Esophagus squamous epithelium (tissue), 5 donors: ENCODE results near the gene BTG3. TPM values are rescaled to one million over a fixed set of nuclear protein-coding genes. Genes with fewer than 3 reads are reported as not detected.

Experiments
- DNase-seq: peaks from one replicate; lab custom pipeline; 2025; lab: John Stamatoyannopoulos, UW
- H3K27ac ChIP-seq, 4 donors: fragments of 200-600 bp; sonication (generic); one replicate each; pipeline ENCODE4 v1.5.1; 2016 to 2019; ENCODE audit warnings: mild to moderate bottlenecking in 1 of 4
- H3K27me3 ChIP-seq, 4 donors: fragments of 200-600 bp; sonication (generic); 1 replicate in 3 of 4; 2 replicates in 1 of 4; pipeline versions ENCODE4 v1.5.1 to v1.6.0; 2017 to 2021; ENCODE audit warnings: antibody characterized with exemption in 1 of 4
- H3K36me3 ChIP-seq, 3 donors: fragments of 200-600 bp; sonication (generic); one replicate each; pipeline ENCODE4 v1.5.1; 2016 to 2019
- H3K4me1 ChIP-seq, 3 donors: fragments of 200-600 bp; sonication (generic); one replicate each; pipeline ENCODE4 v1.5.1; 2017 to 2019
- H3K4me3 ChIP-seq, 4 donors: fragments of 200-600 bp; sonication (generic); 1 replicate in 3 of 4; 2 replicates in 1 of 4; pipeline ENCODE4 v1.5.1; 2016 to 2019; ENCODE audit warnings: mild to moderate bottlenecking in 2 of 4, moderate library complexity in 1 of 4
- H3K9me3 ChIP-seq, 3 donors: fragments of 200-600 bp; sonication (generic); one replicate each; pipeline ENCODE4 v1.5.1; 2016 to 2019
- POLR2A ChIP-seq, 4 donors: fragments of 450-650 bp; IDR thresholded peaks; one replicate each; pipeline ENCODE4 v1.6.1; 2017; ENCODE audit warnings: antibody characterized with exemption in 4 of 4, mild to moderate bottlenecking in 4 of 4, moderate library complexity in 3 of 4
- WGBS, 2 donors: methylation state at CpG; one replicate each; pipeline ENCODE4 v1.1.5; 2018; 5-methylcytosine and 5-hydroxymethylcytosine counted together
- intact Hi-C: fragments of 100-400 bp; cut with DNase I; formaldehyde crosslinking; loops from one replicate; pipeline ENCODE4 v1.15.0; 2022
- total RNA-seq, 4 donors: library from RNA; depleted of rRNA; stranded (reverse); fragments of >200 nt; gene quantifications; one replicate each; pipeline ENCODE4 v1.1.0, GENCODE V29; 2016
- TF ChIP-seq, protein P1 (sequence below), 6 experiments: fragments of 450-650 bp in 4 of 6; fragments of 200-600 bp in 2 of 6; sonication (generic) in 2 of 6; IDR thresholded peaks; one replicate each; pipeline ENCODE4 v1.5.1; 2016 to 2019; ENCODE audit warnings: antibody characterized with exemption in 6 of 6, mild to moderate bottlenecking in 4 of 6, moderate library complexity in 4 of 6
- donor health status: DM: yes; HTN: yes; CAD: no.

The BTG3 gene
- total RNA-seq, 4 donors from 2014 or later = 29.5 to 61.4 (median 44.8) TPM

DNA sequence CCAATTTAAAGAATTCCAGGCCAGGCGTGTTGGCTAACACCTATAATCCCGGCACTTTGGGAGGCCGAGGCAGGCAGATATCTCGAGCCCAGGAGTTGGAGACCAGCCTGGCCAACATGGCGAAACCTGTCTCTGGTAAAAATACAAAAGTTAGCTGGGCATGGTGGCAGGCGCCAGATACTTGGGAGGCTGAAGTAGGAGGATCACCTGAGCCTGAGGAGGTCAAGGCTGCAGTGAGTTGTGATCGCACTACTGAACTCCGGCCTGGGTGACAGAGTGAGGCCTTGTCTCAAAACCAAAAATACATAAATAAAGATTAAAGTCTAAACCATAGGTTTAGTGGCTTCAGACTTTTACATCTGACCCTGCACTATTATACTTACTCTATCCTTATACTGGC is 32.4 kb downstream of the BTG3 start:
- TF ChIP-seq, protein P1, sequence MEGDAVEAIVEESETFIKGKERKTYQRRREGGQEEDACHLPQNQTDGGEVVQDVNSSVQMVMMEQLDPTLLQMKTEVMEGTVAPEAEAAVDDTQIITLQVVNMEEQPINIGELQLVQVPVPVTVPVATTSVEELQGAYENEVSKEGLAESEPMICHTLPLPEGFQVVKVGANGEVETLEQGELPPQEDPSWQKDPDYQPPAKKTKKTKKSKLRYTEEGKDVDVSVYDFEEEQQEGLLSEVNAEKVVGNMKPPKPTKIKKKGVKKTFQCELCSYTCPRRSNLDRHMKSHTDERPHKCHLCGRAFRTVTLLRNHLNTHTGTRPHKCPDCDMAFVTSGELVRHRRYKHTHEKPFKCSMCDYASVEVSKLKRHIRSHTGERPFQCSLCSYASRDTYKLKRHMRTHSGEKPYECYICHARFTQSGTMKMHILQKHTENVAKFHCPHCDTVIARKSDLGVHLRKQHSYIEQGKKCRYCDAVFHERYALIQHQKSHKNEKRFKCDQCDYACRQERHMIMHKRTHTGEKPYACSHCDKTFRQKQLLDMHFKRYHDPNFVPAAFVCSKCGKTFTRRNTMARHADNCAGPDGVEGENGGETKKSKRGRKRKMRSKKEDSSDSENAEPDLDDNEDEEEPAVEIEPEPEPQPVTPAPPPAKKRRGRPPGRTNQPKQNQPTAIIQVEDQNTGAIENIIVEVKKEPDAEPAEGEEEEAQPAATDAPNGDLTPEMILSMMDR (IDR thresholded peaks at IDR 0.05) = no peak
- no peak for TF ChIP-seq POLR2A (IDR thresholded peaks at IDR 0.05)
- Histone ChIP-seq H3K4me1 (no peaks in the 10 kb centered on the region), H3K36me3 (peaks cover 0 to 7% (median 0%) of the 10 kb centered on the region in 3 donors), H3K9me3 (no peaks in the 10 kb centered on the region), H3K4me3 (no peak overlapping the region), H3K27me3 (no peaks in the 10 kb centered on the region), H3K27ac (no peak overlapping the region)
- WGBS, 2 donors = 94 to 98% methylated on average over 5 to 8 of the region's 8 CpGs
- DNase-seq = no peak
- intact Hi-C loops = loop anchor here (10.0 kb wide), 1 partner anchor 186 kb away; no protein-coding TSS in a partner anchor

DNA sequence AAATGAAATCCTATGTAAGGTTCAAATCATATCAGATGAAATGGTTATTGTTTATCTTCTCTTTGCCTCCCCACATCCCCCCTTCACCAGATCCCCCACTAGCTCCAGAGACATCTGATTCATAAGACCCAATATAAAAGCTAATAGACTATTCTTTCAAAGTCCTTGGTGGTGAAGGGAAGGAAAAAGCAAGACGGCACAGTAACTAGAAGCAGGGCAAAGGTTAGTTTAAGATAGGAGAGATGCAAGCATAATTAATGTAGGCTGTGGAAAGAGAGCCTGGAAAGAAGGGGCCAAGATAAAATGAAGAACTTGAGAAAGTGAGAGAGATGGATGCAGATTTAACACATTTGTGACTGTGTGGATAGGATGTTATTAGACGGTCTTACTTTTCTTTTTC is 33.8 kb downstream of the BTG3 start:
- no peaks in the 10 kb centered on the region for H3K4me1 ChIP-seq
- H3K36me3 ChIP-seq = peaks cover 0 to 7% (median 0%) of the 10 kb centered on the region in 3 donors
- DNase-seq = no peak
- no peaks in the 10 kb centered on the region for H3K9me3 ChIP-seq
- H3K27me3 ChIP-seq = no peaks in the 10 kb centered on the region
- intact Hi-C loops = no loop called here
- H3K27ac ChIP-seq = no peak overlapping the region
- WGBS, 2 donors = 81% methylated on average over 2 of the region's 2 CpGs
- no peak for TF ChIP-seq POLR2A (IDR thresholded peaks at IDR 0.05)
- TF ChIP-seq, protein P1 (IDR thresholded peaks at IDR 0.05) = no peak
- H3K4me3 ChIP-seq = no peak overlapping the region

DNA sequence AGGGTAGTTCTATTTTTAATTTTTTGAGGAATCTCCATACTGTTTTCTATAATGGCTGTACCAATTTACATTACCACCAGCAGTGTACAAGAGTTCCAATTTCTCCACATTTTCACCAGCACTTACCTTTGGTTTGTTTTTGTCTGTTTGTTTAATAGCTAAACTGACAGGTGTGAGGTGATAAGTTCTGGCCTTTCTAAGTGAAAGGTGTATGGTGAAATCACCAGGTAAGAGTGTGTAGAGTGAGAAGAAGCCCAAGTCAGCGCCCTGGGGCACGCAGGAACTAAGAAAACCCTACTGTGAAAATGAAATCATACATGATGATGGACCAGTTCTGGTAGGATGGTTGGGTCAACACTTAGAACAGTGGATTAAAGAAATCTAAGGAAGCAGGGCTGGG is 34.5 kb downstream of the BTG3 start:
- Histone ChIP-seq H3K36me3 (peaks cover 0 to 7% (median 0%) of the 10 kb centered on the region in 3 donors), H3K4me1 (no peaks in the 10 kb centered on the region), H3K9me3 (no peaks in the 10 kb centered on the region), H3K27me3 (no peaks in the 10 kb centered on the region), H3K27ac (no peak overlapping the region), H3K4me3 (no peak overlapping the region)
- intact Hi-C loops = no loop called here
- TF ChIP-seq, protein P1 (IDR thresholded peaks at IDR 0.05) = no peak
- no peak for TF ChIP-seq POLR2A (IDR thresholded peaks at IDR 0.05)
- 83% methylated on average over 2 of the region's 2 CpGs for WGBS, 2 donors
- no peak for DNase-seq

DNA sequence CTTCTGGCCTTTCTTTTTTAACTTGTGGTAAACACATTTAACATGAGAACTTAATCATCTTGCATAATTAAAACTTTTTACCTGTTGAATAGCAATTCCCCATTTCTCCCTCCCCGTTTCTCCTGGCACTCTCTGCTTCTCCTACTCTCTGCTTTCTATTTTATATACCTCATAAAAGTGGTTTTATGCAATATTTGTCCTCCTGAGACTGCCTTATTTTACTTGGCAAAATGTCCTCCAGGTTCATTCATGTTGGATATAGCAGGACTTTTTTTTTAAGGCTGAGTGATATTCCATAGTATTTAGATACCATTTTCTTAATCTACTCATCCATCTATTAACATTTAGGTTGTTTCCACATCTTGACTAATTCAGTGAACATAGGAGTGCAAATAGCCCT is 35.0 kb downstream of the BTG3 start:
- Histone ChIP-seq H3K4me3 (no peak overlapping the region), H3K27me3 (no peaks in the 10 kb centered on the region), H3K36me3 (peaks cover 0 to 7% (median 0%) of the 10 kb centered on the region in 3 donors), H3K27ac (no peak overlapping the region), H3K9me3 (no peaks in the 10 kb centered on the region), H3K4me1 (no peaks in the 10 kb centered on the region)
- WGBS, 2 donors = 61 to 78% methylated on average over 1 of the region's 1 CpG
- TF ChIP-seq, protein P1 (IDR thresholded peaks at IDR 0.05) = no peak
- TF ChIP-seq POLR2A (IDR thresholded peaks at IDR 0.05) = no peak
- intact Hi-C loops = no loop called here
- DNase-seq = no peak

DNA sequence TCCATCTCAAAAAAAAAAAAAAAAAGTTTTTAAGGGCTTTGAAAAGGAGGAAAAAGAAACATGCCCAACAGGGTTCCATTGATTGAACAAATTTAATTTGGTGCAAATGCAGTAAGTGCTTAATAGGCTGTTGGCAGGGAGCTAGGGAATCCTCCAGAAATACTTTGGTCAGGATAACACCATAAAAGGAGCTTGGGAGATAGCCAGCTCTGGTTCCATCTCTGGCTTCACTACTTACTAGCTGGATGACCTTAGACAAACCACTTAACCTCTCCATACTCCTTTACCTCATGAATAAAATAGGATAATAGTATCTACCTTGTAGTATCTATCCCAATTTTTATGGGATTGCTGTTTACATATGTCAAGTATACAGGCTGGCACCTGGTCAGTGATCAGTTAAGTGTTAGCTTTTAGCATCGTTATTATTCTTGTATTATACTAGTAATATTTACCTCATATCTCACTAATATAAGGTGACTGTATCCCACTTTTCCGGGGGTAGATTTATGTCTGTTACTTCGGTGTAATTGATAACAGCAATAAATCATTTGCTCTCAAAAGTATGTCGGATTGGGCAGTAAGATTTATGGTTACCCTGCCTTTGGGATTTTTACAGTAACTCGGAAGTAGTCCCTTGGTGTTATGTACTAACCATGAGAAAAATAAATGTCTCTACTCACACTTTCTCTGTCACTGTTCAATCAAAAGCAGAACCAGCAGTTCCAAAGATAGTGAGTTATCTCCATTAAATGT is 36.4 kb downstream of the BTG3 start:
- H3K36me3 ChIP-seq = peaks cover 0 to 7% (median 0%) of the 10 kb centered on the region in 3 donors
- H3K27me3 ChIP-seq = no peaks in the 10 kb centered on the region
- H3K9me3 ChIP-seq = no peaks in the 10 kb centered on the region
- DNase-seq = no peak
- no peak overlapping the region for H3K4me3 ChIP-seq
- no peaks in the 10 kb centered on the region for H3K4me1 ChIP-seq
- intact Hi-C loops = no loop called here
- no peak overlapping the region for H3K27ac ChIP-seq
- TF ChIP-seq, protein P1 (IDR thresholded peaks at IDR 0.05) = no peak
- WGBS, 2 donors = 61 to 67% methylated on average over 5 of the region's 5 CpGs
